IMR-90 (cell line): ENCODE measurements around the gene PRSS53. TPM values are rescaled to one million over a fixed set of nuclear protein-coding genes. Genes with fewer than 3 reads are reported as not detected.

Source experiments
- ATAC-seq: fragments of 200-7000 bp; cut with Tn5 transposase; 2 replicates; pipeline ENCODE4 v1.9.1; 2020; ENCODE audit warnings: low read depth, mild to moderate bottlenecking, moderate library complexity
- BruUV-seq: library from RNA; stranded (reverse); fragments of 400-500 nt; replicated peaks from 2 replicates; lab custom pipeline; 2021; lab: Mats Ljungman, UMichigan
- CTCF ChIA-PET: fragments of 300-600 bp; formaldehyde crosslinking; extraction: SDS; loops from one replicate; lab custom pipeline; 2021; ENCODE audit warnings: antibody characterized with exemption; lab: Yijun Ruan, JAX
- POLR2A ChIA-PET: fragments of 300-600 bp; sonication (Branson Sonifier 250); formaldehyde crosslinking; loops from one replicate; lab custom pipeline; 2022; ENCODE audit warnings: antibody characterized with exemption; ENCODE audit not compliant: unreplicated experiment; lab: Charles Lee
- DNase-seq: peaks from one replicate; pipeline ENCODE4 v3.0.0; 2013
- H2AFZ ChIP-seq: replicated peaks from 2 replicates; pipeline ENCODE3; 2013; ENCODE audit warnings: low read length, mild to moderate bottlenecking; ENCODE audit not compliant: poor library complexity
- H2AK5ac ChIP-seq: 2 replicates; pipeline ENCODE4 v1.6.1; 2013; ENCODE audit warnings: low read depth, low read length, inconsistent platforms
- H2AK9ac ChIP-seq: replicated peaks from 2 replicates; pipeline ENCODE3; 2013; ENCODE audit warnings: mild to moderate bottlenecking, low read depth, low read length, moderate library complexity; ENCODE audit not compliant: poor library complexity
- H2BK120ac ChIP-seq: 2 replicates; pipeline ENCODE4 v1.6.1; 2013; ENCODE audit warnings: low read depth, low read length, inconsistent platforms
- H2BK15ac ChIP-seq: 3 replicates; pipeline ENCODE4 v1.6.1; 2013; ENCODE audit warnings: low read depth, low read length, inconsistent platforms
- H2BK20ac ChIP-seq: 2 replicates; pipeline ENCODE4 v1.6.1; 2013; ENCODE audit warnings: low read depth, mild to moderate bottlenecking, inconsistent platforms, low read length, moderate library complexity
- H2BK5ac ChIP-seq: 2 replicates; pipeline ENCODE4 v1.6.1; 2013; ENCODE audit warnings: mild to moderate bottlenecking, low read depth, low read length, inconsistent platforms; ENCODE audit not compliant: poor library complexity, severe bottlenecking
- H3K14ac ChIP-seq: replicated peaks from 2 replicates; pipeline ENCODE4 v1.6.1; 2013; ENCODE audit warnings: low read depth, low read length, inconsistent platforms
- H3K18ac ChIP-seq: 2 replicates; pipeline ENCODE4 v1.6.1; 2013; ENCODE audit warnings: low read depth, low read length, control low read depth
- H3K23ac ChIP-seq: 2 replicates; pipeline ENCODE4 v1.6.1; 2013; ENCODE audit warnings: low read depth, low read length, inconsistent platforms
- H3K27ac ChIP-seq: 2 replicates; pipeline ENCODE4 v1.5.1; 2013; ENCODE audit warnings: mild to moderate bottlenecking, control low read depth, low read length; ENCODE audit not compliant: insufficient read depth
- H3K27me3 ChIP-seq: 2 replicates; pipeline ENCODE4 v1.6.1; 2013; ENCODE audit warnings: low read length; ENCODE audit not compliant: control insufficient read depth, insufficient read depth
- H3K36me3 ChIP-seq: 2 replicates; pipeline ENCODE4 v1.6.1; 2013; ENCODE audit warnings: low read length, mixed read lengths; ENCODE audit not compliant: control insufficient read depth, insufficient read depth
- H3K4ac ChIP-seq: 2 replicates; pipeline ENCODE4 v1.6.1; 2013; ENCODE audit warnings: low read depth, low read length, inconsistent platforms
- H3K4me1 ChIP-seq: 2 replicates; pipeline ENCODE4 v1.6.1; 2013; ENCODE audit warnings: low read length, mixed read lengths; ENCODE audit not compliant: control insufficient read depth, insufficient read depth
- H3K4me2 ChIP-seq: 2 replicates; pipeline ENCODE4 v1.6.1; 2013; ENCODE audit warnings: low read depth, mild to moderate bottlenecking, control low read depth, low read length, moderate library complexity
- H3K4me3 ChIP-seq: 2 replicates; pipeline ENCODE4 v1.5.1; 2013; ENCODE audit warnings: low read depth, mild to moderate bottlenecking, control low read depth, low read length, moderate library complexity; ENCODE audit not compliant: insufficient read depth
- H3K56ac ChIP-seq: 2 replicates; pipeline ENCODE4 v1.6.1; 2013; ENCODE audit warnings: low read length, inconsistent platforms; ENCODE audit not compliant: insufficient read depth; ENCODE audit errors: extremely low read depth
- H3K79me1 ChIP-seq, 2 experiments: 2 replicates each; pipeline ENCODE4 v1.6.1; 2013; ENCODE audit warnings: low read length in 2 of 2, inconsistent platforms in 1 of 2, low read depth in 1 of 2
- H3K9ac ChIP-seq: 2 replicates; pipeline ENCODE4 v1.6.1; 2013; ENCODE audit warnings: low read depth, low read length, control low read depth
- H3K9me1 ChIP-seq: 2 replicates; pipeline ENCODE4 v1.6.1; 2013; ENCODE audit warnings: low read length, inconsistent platforms; ENCODE audit not compliant: insufficient read depth
- H3K9me3 ChIP-seq: 2 replicates; pipeline ENCODE4 v1.6.1; 2013; ENCODE audit warnings: low read length; ENCODE audit not compliant: control insufficient read depth, insufficient read depth
- H4K20me1 ChIP-seq: 2 replicates; pipeline ENCODE4 v1.6.1; 2013; ENCODE audit warnings: low read length, inconsistent platforms; ENCODE audit not compliant: insufficient read depth
- H4K5ac ChIP-seq: 2 replicates; pipeline ENCODE4 v1.6.1; 2013; ENCODE audit warnings: mild to moderate bottlenecking, low read depth, low read length, control low read depth
- H4K8ac ChIP-seq, 2 experiments: 2 replicates each; pipeline ENCODE4 v1.6.1; 2013; ENCODE audit warnings: low read depth in 2 of 2, low read length in 2 of 2, control low read depth in 1 of 2, inconsistent platforms in 1 of 2
- H4K91ac ChIP-seq: 2 replicates; pipeline ENCODE4 v1.6.1; 2013; ENCODE audit warnings: low read depth, low read length, inconsistent platforms; ENCODE audit not compliant: insufficient read depth
- FOS ChIP-seq: fragments of 150-350 bp; IDR thresholded peaks from 2 replicates; pipeline ENCODE4 v1.6.1; 2016; ENCODE audit warnings: low read depth, low read length
- MXI1 ChIP-seq: IDR thresholded peaks from 2 replicates; pipeline ENCODE4 v1.6.1; 2012; ENCODE audit warnings: low read depth, mild to moderate bottlenecking, low read length, moderate library complexity, borderline replicate concordance
- NFE2L2 ChIP-seq: fragments of 150-350 bp; IDR thresholded peaks from 2 replicates; pipeline ENCODE4 v1.6.1; 2016; ENCODE audit warnings: low read depth, mild to moderate bottlenecking, low read length
- POLR2A ChIP-seq: IDR thresholded peaks from 2 replicates; pipeline ENCODE4 v1.6.1; 2012; ENCODE audit warnings: mild to moderate bottlenecking, low read depth, low read length
- RCOR1 ChIP-seq: IDR thresholded peaks from 2 replicates; pipeline ENCODE4 v1.6.1; 2012; ENCODE audit warnings: mild to moderate bottlenecking, low read length, improper control_type of control experiment; ENCODE audit not compliant: insufficient replicate concordance
- RFX5 ChIP-seq: IDR thresholded peaks from 2 replicates; pipeline ENCODE4 v1.8.0; 2012; ENCODE audit warnings: low read depth, mild to moderate bottlenecking, low read length, moderate library complexity
- SMC3 ChIP-seq: fragments of 150-350 bp; IDR thresholded peaks from 2 replicates; pipeline ENCODE4 v1.6.1; 2016; ENCODE audit warnings: low read depth, mild to moderate bottlenecking, antibody characterized with exemption, low read length, moderate library complexity
- WGBS, 2 experiments: methylation state at CpG; one replicate each; pipeline versions ENCODE4 v1.1.5 to v1.1.7; 2013; ENCODE audit warnings: missing lambda C conversion rate in 2 of 2; ENCODE audit not compliant: insufficient read length in 1 of 2; ENCODE audit errors: extremely low coverage in 2 of 2; 5-methylcytosine and 5-hydroxymethylcytosine counted together
- dilution Hi-C: fragments of 300-500 bp; cut with HindIII; formaldehyde crosslinking; loops from one replicate; pipeline ENCODE4 v1.14.3; 2018; ENCODE audit warnings: low sequenced_read_pairs; ENCODE audit not compliant: unreplicated experiment
- in situ Hi-C: fragments of 300-500 bp; cut with MboI; formaldehyde crosslinking; loops from 3 replicates; pipeline ENCODE4 v1.14.3; 2019; ENCODE audit warnings: low sequenced_read_pairs, inconsistent platforms, mixed read lengths
- intact Hi-C: fragments of 100-400 bp; cut with micrococcal nuclease; formaldehyde crosslinking; loops from 2 replicates; pipeline ENCODE4 v1.10.0; 2022
- polyA plus RNA-seq, 3 experiments: library from polyadenylated mRNA; depleted of rRNA; stranded (reverse); fragments of >200 nt; gene quantifications; 2 replicates each; pipeline ENCODE4 v1.2.3, GENCODE V29; 2012; ENCODE audit warnings: low replicate concordance in 1 of 3
- total RNA-seq: library from RNA; depleted of rRNA; stranded (reverse); fragments of >200 nt; gene quantifications from 2 replicates; pipeline ENCODE4 v1.2.3, GENCODE V29; 2012
- TF ChIP-seq, protein P1 (sequence below): fragments of 150-350 bp; IDR thresholded peaks from 2 replicates; pipeline ENCODE4 v1.6.1; 2017; ENCODE audit warnings: mild to moderate bottlenecking, antibody characterized with exemption, low read length, low read depth
- TF ChIP-seq, protein P2 (sequence below): conservative IDR thresholded peaks from 2 replicates; pipeline ENCODE4 v1.5.1; 2012; ENCODE audit warnings: mild to moderate bottlenecking, low read depth, low read length, improper control_type of control experiment
- TF ChIP-seq, protein P3 (sequence below): fragments of 150-350 bp; IDR thresholded peaks from 2 replicates; pipeline ENCODE4 v1.6.1; 2016; ENCODE audit warnings: low read depth, mild to moderate bottlenecking, low read length, moderate library complexity, borderline replicate concordance

PRSS53 gene
- total and polyA plus RNA-seq, 2 of the 4 experiments (the other 2 are of a cell fraction) = 0.72 to 5.9 TPM

DNA sequence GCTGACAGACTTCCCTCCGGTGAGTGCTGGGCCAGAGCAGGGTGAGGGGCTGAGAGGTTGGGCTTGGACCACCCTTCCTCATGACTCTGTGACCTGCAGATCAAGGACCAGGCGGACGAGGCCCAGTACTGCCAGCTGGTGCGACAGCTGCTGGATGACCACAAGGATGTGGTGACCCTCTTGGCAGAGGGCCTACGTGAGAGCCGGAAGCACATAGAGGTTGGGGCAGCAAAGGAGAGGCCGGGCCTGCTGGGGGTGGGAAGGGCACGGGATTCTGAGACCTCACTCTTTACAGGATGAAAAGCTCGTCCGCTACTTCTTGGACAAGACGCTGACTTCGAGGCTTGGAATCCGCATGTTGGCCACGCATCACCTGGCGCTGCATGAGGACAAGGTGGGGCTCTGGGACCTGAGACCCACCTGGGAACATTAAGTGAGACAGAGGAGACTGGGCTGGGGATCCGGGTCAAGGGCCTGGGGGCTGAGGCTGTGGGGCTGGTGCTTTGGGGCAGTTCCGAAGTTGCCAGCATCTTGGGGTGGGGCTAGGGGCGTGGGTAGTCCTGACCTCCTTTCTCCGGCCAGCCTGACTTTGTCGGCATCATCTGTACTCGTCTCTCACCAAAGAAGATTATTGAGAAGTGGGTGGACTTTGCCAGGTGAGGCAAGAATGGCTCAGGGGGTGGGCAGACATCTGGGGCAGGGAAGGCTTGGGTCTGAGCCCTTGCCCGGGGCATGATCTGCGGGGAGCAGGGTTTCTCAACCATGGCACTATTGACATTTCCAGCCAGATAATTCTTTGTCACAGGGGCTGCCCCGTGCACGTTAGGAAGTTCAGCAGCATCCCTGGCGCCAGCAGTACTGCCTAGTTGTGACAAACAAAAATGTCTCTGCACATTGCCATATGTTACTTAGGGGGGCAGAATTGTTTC lies 21.6 kb upstream of the PRSS53 start:
- no TSS peak for BruUV-seq
- Histone ChIP-seq H3K18ac (no peak overlapping the region), H3K23ac (no peak overlapping the region), H4K8ac (no peak overlapping the region), H2BK15ac (no peak overlapping the region), H2AK9ac (peak overlapping the region; percentile 5), H3K4me1 (peaks cover 5% of the 10 kb centered on the region), H3K9me1 (peaks cover 11% of the 10 kb centered on the region; the same call in 1 of the 2 replicates), H3K4me3 (no peak overlapping the region), H3K4ac (no peak overlapping the region), H3K9me3 (no peaks in the 10 kb centered on the region), H4K91ac (no peak overlapping the region), H2AFZ (no peak overlapping the region), H4K20me1 (no peaks in the 10 kb centered on the region; the same call in 1 of the 2 replicates), H3K14ac (no peak overlapping the region), H2BK120ac (no peak overlapping the region), H3K9ac (no peak overlapping the region), H2AK5ac (no peak overlapping the region; the same call in 1 of the 2 replicates), H3K27ac (no peak overlapping the region), H2BK20ac (no peak overlapping the region), H3K56ac (no peak overlapping the region), H4K5ac (no peak overlapping the region), H3K27me3 (no peaks in the 10 kb centered on the region), H3K4me2 (no peak overlapping the region), H3K79me1 (peaks cover 18 to 41% of the 10 kb centered on the region in 2 experiments), H3K36me3 (peaks cover 40% of the 10 kb centered on the region), H2BK5ac (no peak overlapping the region)
- TF ChIP-seq RCOR1 (no peak), SMC3 (no peak), MXI1 (no peak), POLR2A (no peak), NFE2L2 (no peak), FOS (no peak), RFX5 (no peak)
- TF ChIP-seq, protein P1, sequence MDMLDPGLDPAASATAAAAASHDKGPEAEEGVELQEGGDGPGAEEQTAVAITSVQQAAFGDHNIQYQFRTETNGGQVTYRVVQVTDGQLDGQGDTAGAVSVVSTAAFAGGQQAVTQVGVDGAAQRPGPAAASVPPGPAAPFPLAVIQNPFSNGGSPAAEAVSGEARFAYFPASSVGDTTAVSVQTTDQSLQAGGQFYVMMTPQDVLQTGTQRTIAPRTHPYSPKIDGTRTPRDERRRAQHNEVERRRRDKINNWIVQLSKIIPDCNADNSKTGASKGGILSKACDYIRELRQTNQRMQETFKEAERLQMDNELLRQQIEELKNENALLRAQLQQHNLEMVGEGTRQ = no peak
- TF ChIP-seq, protein P2, sequence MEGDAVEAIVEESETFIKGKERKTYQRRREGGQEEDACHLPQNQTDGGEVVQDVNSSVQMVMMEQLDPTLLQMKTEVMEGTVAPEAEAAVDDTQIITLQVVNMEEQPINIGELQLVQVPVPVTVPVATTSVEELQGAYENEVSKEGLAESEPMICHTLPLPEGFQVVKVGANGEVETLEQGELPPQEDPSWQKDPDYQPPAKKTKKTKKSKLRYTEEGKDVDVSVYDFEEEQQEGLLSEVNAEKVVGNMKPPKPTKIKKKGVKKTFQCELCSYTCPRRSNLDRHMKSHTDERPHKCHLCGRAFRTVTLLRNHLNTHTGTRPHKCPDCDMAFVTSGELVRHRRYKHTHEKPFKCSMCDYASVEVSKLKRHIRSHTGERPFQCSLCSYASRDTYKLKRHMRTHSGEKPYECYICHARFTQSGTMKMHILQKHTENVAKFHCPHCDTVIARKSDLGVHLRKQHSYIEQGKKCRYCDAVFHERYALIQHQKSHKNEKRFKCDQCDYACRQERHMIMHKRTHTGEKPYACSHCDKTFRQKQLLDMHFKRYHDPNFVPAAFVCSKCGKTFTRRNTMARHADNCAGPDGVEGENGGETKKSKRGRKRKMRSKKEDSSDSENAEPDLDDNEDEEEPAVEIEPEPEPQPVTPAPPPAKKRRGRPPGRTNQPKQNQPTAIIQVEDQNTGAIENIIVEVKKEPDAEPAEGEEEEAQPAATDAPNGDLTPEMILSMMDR = no peak
- TF ChIP-seq, protein P3, sequence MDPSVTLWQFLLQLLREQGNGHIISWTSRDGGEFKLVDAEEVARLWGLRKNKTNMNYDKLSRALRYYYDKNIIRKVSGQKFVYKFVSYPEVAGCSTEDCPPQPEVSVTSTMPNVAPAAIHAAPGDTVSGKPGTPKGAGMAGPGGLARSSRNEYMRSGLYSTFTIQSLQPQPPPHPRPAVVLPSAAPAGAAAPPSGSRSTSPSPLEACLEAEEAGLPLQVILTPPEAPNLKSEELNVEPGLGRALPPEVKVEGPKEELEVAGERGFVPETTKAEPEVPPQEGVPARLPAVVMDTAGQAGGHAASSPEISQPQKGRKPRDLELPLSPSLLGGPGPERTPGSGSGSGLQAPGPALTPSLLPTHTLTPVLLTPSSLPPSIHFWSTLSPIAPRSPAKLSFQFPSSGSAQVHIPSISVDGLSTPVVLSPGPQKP = no peak
- ATAC-seq (no peak), DNase-seq (no peak)
- 99% methylated on average over 13 of the region's 26 CpGs; no CpG with 5 or more reads in 1 of the 2 experiments for WGBS, 2 experiments
- intact Hi-C loops (no loop called here), in situ Hi-C loops (no loop called here), dilution Hi-C loops (no loop called here)
- ChIA-PET POLR2A (no interaction called here), CTCF (no interaction called here)
